Neutrophil (primary cell): ENCODE results near the gene RAP1A.

Source experiments
- H3K27ac ChIP-seq: fragments of 200-600 bp; sonication (generic); 2 replicates; pipeline ENCODE4 v1.5.1; 2016; ENCODE audit warnings: mild to moderate bottlenecking, moderate library complexity
- H3K27me3 ChIP-seq: fragments of 200-600 bp; sonication (generic); 2 replicates; pipeline ENCODE4 v1.6.0; 2016; ENCODE audit warnings: mild to moderate bottlenecking
- H3K36me3 ChIP-seq: fragments of 200-600 bp; sonication (generic); 2 replicates; pipeline ENCODE4 v1.5.1; 2017
- H3K4me1 ChIP-seq, 2 experiments: fragments of 200-600 bp in 1 of 2; sonication (generic) in 1 of 2; 1 replicate in 1 of 2; 2 replicates in 1 of 2; pipeline versions ENCODE4 v1.5.1 to v1.6.1; 2013 to 2016; ENCODE audit warnings: low read depth in 1 of 2, low read length in 1 of 2, mild to moderate bottlenecking in 1 of 2, moderate library complexity in 1 of 2; ENCODE audit not compliant: control insufficient read depth in 1 of 2, insufficient read depth in 1 of 2
- H3K4me3 ChIP-seq, 2 experiments: fragments of 200-600 bp in 1 of 2; sonication (generic) in 1 of 2; 1 replicate in 1 of 2; 2 replicates in 1 of 2; pipeline ENCODE4 v1.5.1; 2013 to 2016; ENCODE audit warnings: low read depth in 1 of 2, low read length in 1 of 2, mild to moderate bottlenecking in 1 of 2, moderate library complexity in 1 of 2
- H3K9me3 ChIP-seq: fragments of 200-600 bp; sonication (generic); 2 replicates; pipeline ENCODE4 v1.5.1; 2016
- TF ChIP-seq, protein P1 (sequence below): fragments of 200-600 bp; sonication (generic); IDR thresholded peaks from 2 replicates; pipeline ENCODE4 v1.5.1; 2016; ENCODE audit warnings: antibody characterized with exemption

Gene RAP1A

DNA sequence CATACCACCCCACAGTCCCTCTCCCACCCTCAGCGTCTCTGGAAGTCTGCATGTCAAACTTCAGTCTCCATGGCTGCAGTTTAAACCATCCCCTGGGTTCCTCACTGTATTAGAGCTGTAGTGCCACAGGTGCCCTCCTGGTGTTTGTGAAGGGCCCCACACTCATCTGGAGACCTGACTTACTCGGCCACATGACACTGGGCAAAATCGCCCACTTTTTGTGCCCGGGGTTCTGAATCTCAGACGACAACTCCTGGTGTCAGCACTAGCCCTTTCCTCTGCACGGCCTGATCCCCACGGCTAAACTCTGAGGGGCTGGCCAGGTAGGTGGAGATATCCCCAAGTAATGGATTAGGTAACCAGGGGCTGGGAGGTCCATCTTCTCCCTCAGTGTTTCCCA is 113.1 kb downstream of the RAP1A start:
- TF ChIP-seq, protein P1, sequence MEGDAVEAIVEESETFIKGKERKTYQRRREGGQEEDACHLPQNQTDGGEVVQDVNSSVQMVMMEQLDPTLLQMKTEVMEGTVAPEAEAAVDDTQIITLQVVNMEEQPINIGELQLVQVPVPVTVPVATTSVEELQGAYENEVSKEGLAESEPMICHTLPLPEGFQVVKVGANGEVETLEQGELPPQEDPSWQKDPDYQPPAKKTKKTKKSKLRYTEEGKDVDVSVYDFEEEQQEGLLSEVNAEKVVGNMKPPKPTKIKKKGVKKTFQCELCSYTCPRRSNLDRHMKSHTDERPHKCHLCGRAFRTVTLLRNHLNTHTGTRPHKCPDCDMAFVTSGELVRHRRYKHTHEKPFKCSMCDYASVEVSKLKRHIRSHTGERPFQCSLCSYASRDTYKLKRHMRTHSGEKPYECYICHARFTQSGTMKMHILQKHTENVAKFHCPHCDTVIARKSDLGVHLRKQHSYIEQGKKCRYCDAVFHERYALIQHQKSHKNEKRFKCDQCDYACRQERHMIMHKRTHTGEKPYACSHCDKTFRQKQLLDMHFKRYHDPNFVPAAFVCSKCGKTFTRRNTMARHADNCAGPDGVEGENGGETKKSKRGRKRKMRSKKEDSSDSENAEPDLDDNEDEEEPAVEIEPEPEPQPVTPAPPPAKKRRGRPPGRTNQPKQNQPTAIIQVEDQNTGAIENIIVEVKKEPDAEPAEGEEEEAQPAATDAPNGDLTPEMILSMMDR = no peak
- Histone ChIP-seq H3K36me3 (peaks cover 66% of the 10 kb centered on the region), H3K27me3 (no peaks in the 10 kb centered on the region), H3K9me3 (no peaks in the 10 kb centered on the region), H3K4me3 (peak overlapping the region; percentile 66 to 99), H3K27ac (peak overlapping the region; percentile 98), H3K4me1 (peaks cover 76 to 86% of the 10 kb centered on the region in 2 experiments)

DNA sequence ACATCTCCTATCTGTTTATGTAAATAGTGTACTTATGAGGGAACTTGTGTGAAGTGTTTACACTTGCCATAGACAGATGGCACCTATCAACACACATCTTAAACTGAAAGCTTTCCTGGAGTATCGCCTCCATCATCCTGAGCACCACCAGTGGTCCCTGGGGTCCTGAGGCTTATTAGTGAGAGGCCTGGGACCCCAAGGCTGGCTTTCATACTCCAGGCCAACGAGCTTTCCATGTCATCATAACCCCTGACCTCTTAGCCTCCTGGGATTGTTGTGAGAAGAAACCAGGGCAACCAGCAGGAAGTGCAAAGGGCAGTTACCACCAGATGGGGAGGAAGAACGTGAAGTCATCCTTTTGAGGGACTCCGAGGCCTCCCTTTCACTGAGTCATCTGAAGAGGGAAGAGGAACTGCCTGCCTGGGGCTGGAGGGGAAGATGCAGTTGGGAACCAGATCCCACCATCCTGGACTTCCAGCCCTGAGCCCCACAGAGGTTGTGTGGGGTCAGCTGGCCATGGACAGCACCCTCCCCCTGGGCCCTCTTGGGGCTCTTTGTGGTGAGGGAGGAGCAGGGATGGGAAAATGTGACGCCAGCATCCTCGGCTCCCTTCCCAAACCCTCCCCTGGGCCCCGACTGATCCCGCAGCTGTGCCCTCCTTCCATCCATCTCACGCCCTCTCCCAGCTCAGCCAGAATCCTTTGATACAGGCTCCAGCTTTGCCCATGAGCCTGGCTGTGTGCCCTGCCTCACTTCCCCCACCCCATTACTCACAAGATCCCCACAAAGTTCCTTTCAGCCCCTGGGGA is 113.8 kb downstream of the RAP1A start:
- peaks cover 60% of the 10 kb centered on the region for H3K36me3 ChIP-seq
- no peaks in the 10 kb centered on the region for H3K27me3 ChIP-seq
- peaks cover 82 to 88% of the 10 kb centered on the region in 2 experiments for H3K4me1 ChIP-seq
- H3K9me3 ChIP-seq = no peaks in the 10 kb centered on the region
- peak overlapping the region; percentile 98 for H3K27ac ChIP-seq
- peak overlapping the region; percentile 66 to 99 for H3K4me3 ChIP-seq
- TF ChIP-seq, protein P1 = peak; percentile 35

DNA sequence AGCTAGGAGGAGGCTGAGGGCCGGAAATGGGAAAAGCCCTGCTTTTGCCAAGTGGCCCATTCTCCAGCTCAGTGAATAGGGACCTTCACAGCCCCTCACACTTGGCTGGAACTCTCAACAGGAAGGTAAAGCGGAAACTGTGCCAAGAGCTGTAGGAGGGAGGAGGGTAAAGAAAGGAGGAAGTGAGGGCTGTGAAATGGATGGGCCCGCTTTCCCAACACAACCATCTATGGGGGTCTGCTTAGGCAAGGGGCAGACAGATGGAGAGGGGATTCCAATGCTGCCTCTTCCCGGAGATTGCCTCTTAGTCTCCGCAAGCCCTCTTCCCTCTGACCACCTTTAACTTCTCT is 114.4 kb downstream of the RAP1A start:
- TF ChIP-seq, protein P1 = no peak
- H3K27ac ChIP-seq = peak overlapping the region; percentile 98
- peak overlapping the region; percentile 66 to 99 for H3K4me3 ChIP-seq
- H3K9me3 ChIP-seq = no peaks in the 10 kb centered on the region
- peaks cover 60% of the 10 kb centered on the region for H3K36me3 ChIP-seq
- peaks cover 82 to 88% of the 10 kb centered on the region in 2 experiments for H3K4me1 ChIP-seq
- no peaks in the 10 kb centered on the region for H3K27me3 ChIP-seq

DNA sequence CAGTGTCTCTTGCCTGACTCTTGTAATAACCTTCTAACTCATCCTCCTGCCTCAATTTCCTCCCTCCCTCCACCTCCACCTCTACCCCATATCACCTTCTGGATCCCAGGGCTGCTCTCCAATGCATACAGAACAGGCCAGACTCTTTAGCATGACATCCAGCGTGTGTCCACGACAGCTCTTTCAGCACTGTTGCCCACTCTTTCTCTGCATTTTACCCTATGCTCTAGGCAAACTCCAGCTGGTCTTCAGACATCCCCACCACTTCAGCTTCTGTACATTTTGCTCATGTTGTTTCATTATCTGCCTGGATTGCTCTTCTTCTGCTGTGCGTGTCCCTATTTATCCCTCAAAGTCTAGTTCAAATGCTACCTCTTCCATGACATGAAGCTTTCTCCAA is 114.8 kb downstream of the RAP1A start:
- peak overlapping the region; percentile 98 for H3K27ac ChIP-seq
- peaks cover 83 to 86% of the 10 kb centered on the region in 2 experiments for H3K4me1 ChIP-seq
- no peaks in the 10 kb centered on the region for H3K9me3 ChIP-seq
- peaks cover 57% of the 10 kb centered on the region for H3K36me3 ChIP-seq
- H3K27me3 ChIP-seq = no peaks in the 10 kb centered on the region
- peak overlapping the region; percentile 66 to 99 for H3K4me3 ChIP-seq
- TF ChIP-seq, protein P1 = no peak

DNA sequence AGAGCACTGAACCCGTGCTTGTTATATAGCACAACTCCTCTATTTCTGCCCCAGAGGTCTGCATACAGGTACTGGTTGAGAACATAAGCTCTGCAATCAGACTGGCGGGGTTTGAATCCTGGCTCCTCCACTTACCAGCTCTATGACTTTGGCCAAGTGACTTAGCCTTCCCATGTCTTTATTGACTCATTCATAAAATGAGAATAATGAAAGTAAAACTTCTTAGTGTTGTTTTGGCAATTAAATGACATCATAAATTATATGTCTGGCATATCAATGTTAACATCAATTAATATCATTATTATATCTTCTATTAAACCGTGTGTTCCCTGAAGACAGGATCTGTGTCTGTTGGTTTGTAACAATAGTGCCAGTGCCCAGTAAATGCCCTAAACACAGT is 115.3 kb downstream of the RAP1A start:
- Histone ChIP-seq H3K36me3 (peaks cover 52% of the 10 kb centered on the region), H3K4me1 (peaks cover 84 to 86% of the 10 kb centered on the region in 2 experiments), H3K27me3 (peaks cover under 1% of the 10 kb centered on the region), H3K27ac (peak overlapping the region; percentile 98), H3K4me3 (peak overlapping the region; percentile 66 to 99), H3K9me3 (no peaks in the 10 kb centered on the region)
- TF ChIP-seq, protein P1 = no peak
